ENCODE results near the gene TMEM120B.

- TF ChIP-seq, protein P1, sequence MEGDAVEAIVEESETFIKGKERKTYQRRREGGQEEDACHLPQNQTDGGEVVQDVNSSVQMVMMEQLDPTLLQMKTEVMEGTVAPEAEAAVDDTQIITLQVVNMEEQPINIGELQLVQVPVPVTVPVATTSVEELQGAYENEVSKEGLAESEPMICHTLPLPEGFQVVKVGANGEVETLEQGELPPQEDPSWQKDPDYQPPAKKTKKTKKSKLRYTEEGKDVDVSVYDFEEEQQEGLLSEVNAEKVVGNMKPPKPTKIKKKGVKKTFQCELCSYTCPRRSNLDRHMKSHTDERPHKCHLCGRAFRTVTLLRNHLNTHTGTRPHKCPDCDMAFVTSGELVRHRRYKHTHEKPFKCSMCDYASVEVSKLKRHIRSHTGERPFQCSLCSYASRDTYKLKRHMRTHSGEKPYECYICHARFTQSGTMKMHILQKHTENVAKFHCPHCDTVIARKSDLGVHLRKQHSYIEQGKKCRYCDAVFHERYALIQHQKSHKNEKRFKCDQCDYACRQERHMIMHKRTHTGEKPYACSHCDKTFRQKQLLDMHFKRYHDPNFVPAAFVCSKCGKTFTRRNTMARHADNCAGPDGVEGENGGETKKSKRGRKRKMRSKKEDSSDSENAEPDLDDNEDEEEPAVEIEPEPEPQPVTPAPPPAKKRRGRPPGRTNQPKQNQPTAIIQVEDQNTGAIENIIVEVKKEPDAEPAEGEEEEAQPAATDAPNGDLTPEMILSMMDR (IDR thresholded peaks at IDR 0.05; ENCODE audit: low read length): no peak
- no peak for TF ChIP-seq EZH2phosphoT487 (IDR thresholded peaks at IDR 0.05; ENCODE audit: low read length)
Measured at GRCh38 chr12:121823101-121823726, 110.7 kb downstream of the TMEM120B start.
